HG02798 (cell line): ENCODE measurements around the gene WFDC5.
"Not testable (repeated sequence)": the region's sequence is repeated elsewhere in the genome, so short reads cannot be mapped to it uniquely, and the experiment has no call there.

Source experiments
- ATAC-seq: cut with Tn5 transposase; IDR thresholded peaks from one replicate; pipeline ENCODE4 v1.9.1; 2021; ENCODE audit warnings: mild to moderate bottlenecking; ENCODE audit not compliant: unreplicated experiment, poor library complexity

WFDC5 gene

DNA sequence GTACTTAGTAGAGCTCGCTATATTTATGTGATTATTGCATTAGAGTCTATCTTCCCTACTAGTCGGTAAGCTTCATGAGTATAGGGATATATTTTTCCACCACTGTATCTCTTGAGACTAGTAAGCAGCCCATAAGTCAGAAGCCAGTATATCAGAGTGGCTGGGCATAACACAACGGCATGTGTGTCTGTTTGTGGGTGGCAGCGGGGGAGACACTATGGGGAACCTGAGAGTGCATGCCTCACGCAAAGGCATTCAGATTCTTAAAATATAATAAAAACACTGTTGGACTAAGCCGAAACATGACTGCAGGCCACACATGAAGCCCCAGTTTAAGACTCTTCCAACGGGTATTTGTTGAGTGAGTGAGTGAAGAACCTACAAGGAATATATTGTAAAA lies 22.1 kb downstream of the WFDC5 start:
- no peak for ATAC-seq

DNA sequence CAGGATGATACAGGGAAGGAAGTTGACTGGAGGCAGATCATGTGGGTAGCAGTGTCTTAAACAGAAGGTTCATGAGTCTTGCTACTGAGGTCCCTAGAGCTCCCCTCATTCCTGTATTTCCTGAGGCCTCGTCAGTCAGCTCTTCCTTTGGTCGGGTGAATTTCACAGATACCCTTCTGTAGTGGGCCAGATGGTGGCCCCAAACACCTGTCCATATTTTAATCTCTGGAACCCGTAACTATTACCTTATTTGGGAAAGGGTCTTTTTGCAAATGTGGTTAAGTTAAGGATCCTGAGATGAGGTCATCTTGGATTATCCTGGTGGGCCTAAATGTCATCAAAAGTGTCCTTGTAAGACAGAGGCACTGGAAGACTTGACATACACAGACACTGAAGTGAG lies 23.6 kb downstream of the WFDC5 start:
- ATAC-seq: no peak

DNA sequence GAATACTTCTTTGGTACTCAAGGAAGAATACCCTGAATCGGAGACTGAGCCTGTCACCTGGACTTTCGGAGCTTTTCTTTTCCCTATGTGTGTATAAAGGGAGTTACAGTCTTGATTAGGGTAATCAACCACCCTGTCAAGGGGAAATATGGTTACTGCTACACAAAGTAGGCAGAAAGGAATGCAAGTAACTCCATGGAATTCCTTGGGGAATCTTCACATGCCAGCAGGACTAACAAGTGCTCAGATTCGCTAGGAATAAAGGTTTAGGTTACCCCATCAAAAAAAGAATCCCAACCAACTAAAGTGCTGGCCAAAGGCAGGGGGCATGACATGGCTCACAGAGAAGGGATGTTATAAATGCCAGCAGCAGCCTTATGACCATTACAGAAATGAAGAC lies 24.5 kb downstream of the WFDC5 start:
- ATAC-seq: no peak

DNA sequence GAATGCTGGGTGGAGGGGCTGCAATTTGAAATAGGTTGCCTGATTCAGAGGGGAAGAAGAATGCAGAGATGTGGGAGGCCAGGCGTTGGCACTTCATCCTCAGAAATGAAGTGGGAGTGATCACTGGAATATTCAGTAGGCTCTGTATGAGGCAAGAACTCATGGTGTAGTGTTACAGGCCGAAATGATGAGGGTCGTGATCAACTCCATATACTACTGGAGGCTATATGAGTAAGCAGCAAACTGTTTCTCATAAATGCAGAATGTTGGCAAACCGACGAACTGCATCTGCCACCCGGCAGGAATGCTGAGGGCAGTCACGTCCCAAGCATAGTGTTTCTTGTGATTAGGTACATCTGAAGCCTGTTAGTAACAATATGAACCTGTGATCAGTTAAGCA lies 26.7 kb downstream of the WFDC5 start:
- ATAC-seq: no peak

DNA sequence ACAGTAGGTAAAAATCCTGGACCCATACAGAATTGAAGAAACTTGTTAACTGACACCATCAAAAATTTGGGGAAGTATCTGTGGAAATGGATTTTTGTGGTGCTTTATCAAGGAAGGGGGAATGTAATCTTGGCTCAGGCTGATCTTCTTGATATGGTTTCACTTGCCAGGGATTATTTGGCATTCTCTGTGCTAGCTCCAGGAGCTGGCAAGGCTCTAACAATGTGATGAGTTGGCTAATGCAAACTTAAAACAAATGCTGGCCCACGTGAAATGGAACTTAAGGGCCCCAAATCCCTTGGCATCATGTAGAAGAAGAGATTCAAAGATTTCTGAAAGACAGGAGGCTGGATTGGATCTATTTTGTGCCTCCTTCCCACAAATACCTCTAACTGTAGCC lies 27.2 kb downstream of the WFDC5 start:
- ATAC-seq: no peak

DNA sequence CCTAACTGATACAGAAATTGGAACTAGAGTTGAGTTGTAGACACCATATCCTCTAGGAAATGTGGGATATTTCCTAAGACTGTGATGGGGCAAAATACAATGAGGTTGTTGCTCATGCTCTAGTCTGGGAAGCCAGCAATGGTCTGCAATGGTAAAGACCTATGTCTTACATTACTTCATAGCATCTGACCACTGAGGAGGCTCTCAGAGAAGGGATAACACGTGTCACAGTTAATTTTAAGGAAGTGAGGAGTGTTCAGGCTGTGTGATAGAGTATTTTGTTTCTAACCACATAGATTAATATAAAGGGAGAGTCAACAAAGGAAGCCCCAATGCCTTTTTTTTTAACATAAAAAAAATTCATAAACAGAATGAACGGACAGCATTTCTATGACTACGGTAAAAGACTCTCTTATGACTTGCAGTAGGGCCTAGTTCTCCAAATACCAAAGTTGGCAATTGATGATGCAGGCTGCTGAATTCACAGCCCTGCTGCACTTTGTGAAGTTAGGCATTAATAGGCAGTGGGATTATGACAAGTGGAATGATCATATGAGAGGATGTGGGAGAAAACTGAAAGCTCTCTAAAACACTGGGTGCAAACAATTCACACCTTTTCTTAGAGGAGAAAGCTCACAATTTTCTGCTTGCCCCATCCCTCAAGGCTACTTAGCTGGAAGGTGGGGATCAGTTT lies 27.7 kb downstream of the WFDC5 start:
- ATAC-seq: no peak

DNA sequence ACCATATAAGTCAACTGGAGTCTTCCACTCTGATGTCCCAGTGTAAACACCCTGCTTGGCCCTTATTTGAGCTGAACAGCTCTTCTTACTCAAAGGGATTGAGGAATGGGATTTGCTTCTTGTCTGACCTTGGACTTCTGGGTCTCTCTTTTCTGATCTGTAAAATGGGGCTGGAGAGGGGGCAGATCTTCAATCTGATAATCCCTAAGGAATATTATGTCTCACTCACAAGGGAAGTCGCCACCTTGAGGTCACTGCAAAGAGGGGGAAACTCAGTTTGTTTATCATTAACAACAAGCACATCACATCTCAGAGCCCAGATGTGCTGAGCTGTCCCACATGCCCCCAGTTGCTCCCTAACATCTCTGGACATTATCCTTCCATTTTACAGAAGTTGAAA lies 29.1 kb downstream of the WFDC5 start:
- no peak for ATAC-seq

DNA sequence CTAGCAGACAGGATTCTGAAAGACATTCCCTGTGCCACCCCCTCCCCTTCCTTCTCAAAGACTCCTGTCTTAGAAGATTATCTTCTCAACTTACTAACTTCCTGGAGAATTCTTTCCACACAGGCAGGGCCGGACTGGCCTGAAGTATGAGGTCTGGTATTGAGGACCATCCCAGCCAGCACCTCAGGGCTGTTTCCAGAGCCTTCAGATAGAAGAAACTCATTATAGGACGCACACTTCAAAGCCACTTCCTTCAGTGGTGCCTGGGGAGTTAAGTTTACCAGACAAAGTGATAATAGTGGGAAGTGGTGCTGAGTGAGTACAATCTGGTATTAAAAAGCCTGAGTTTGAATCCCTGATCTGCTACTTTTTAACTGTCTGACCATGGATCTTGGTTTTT lies 29.7 kb downstream of the WFDC5 start:
- ATAC-seq: no peak

DNA sequence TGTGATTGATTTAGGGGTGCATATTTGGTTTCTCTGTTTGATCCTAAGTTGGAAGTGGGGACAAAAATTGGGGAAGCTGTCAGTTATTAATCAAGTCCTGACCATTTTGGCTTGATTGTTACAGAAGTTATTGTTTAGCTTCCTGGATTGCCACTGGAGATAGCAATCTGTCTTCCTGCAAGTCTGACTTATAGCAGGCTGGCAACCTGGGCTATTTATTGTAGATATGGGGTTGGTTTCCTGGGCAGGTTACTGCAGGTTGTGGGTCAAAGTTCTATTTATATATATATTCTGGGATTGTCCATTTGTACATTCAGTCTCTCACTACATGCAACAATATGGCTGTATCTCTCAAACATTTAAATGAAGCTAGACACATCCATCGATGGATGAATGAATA lies 31.8 kb downstream of the WFDC5 start:
- ATAC-seq: no peak

DNA sequence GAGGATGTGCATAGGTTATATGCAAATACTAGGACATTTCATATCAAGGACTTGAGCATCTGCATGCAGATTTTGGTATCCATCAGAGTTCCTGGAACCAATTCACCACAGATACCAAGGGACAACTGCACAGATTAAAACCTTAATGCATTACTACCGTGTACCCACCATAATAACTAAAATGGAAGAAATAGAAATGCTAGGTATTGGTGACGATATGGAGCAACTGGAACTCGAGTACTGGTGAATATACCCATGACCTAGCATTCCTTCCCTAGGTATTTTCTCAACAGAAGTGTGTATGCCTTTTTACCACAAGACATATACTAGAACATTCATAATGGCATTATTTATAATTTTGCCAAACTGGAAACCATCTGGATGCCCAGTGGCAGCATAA lies 32.5 kb downstream of the WFDC5 start:
- no peak for ATAC-seq

DNA sequence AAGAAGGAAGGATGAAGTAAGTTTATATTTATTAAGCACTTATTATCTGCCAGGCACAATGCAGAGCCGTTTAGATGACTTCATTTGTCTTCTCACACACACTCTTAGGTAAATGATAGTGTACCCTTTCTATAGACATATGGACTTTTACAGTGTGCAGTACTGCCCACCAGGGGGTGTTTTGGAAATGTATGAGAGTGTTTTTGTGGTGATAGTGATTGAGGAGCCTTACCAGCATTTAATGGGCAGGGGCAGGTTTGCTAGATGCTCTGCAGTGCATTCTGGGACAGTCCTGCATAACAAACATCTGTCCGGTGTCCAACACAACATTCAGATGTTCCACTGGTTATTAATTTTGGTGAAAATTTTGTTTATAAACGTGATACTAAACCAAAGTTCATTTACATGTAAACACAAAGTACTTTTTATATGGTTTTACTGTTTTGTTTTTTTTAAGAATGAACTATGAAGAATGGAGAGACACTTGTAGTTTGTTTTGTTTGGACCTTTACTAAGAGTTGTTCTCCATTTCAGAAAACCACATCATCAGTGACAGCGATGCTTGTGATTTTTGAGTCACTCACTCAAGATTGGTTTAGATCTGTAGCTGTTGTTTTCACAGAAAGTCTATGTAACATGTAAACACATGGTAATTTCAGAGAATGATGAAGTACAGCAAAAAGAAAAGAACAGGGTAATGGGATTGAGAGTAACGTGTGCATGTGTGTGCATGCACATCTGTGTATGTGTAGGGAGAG lies 33.9 kb downstream of the WFDC5 start:
- ATAC-seq: no peak

DNA sequence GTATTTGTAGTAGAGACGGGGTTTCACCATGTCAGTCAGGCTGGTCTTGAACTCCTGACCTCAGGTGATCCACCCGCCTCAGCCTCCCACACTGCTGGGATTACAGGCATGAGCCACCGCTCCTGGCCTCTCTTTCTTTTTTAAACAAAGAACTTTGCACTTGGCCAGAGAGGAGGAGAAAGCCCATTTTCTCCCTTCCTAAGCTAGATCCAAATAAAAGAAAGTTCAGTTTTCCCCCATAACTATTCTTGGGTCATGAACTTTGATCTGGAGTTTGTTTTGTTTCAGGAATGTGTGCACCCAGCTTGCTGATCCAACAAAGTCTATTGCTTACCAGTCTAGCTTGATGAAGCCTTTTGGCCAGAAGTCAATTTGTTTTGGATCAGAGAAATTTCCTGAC lies 37.4 kb downstream of the WFDC5 start:
- no peak for ATAC-seq

DNA sequence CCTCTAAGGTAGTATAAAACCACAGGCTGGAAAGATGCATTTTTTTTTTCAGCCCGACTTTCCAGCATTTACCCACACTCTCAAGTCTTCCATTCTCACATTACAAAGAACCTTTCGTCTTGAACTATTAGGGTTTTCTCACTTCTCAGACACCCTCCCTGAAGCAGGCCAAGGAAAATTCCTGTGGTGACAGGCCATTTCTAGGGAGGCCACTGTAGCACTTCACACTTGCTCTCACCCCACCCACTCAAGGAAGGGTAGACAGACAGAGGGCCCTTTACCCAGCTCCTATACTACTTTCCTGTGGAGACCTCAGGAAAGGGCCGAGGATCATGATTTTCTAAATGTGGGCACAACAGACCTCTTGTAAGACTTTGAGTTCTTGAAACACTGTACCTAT lies 41.8 kb downstream of the WFDC5 start:
- ATAC-seq: no peak

DNA sequence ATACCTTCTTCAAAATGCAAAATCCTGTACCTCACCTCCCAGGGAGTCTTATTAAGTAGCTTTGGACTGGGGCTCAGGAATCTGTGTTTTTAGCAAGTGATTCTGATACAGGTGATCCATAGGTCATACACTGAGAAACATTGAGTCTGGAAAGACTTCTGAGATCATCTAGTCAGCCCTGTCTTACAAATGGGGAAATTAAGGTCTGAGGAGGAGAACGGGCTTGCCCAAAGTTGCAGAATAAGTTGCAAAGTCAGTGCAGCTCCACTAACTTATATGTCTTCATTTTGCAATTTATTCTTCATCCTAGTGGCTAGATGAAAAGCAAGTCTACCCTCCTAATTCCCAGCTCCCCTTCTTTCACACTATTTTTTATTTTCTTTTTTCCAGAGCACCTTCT lies 42.9 kb downstream of the WFDC5 start:
- no peak for ATAC-seq

DNA sequence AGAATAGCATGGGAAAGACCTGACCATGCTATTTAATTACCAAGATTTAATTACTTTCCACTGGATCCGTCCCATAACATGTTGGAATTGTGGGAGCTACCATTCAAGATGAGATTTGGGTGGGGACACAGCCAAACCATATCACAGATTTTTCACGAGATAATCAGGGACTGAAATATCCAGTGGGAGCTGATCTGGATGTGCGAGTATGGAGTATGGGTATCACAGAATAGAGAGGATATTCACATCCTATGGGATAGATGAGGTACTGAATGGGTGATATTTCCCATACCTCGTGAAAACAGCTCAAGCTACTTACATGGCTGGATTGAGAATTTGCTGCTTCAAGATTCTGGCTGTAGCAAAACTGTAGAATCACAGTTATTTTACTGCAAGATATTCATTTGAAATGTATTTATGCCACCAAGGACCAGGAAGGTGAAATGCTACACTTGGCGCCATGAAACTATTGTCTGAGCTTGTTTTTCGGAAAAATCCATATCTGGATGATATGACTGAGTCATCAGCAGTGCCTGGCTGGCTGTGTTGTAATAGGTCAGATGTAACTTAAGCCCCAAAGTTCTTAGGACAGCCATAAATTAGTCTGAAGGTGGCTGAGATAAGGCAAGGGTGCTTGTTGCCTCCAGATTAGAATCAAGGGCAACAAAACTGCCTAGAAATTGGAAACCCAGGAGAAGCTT lies 43.9 kb downstream of the WFDC5 start:
- ATAC-seq: no peak

DNA sequence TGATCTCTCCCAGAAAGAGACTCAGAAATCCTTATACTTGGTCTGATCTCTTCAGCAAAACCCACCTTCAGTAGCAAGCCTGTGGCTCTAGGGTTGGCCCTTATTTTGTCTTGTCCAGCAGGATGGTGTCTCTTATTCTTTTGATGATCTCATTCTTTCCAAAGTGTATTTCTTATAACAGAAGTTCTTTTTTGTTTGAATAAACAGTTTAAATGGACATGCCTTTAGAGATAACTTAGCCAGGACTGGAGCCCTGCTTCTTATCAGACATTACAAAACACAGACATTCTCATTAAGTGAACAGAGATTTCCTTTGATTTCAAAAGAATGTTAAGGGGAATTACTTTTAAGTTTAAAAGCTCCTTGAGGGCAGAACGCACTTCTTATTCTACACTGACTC lies 45.7 kb downstream of the WFDC5 start:
- ATAC-seq: no peak

DNA sequence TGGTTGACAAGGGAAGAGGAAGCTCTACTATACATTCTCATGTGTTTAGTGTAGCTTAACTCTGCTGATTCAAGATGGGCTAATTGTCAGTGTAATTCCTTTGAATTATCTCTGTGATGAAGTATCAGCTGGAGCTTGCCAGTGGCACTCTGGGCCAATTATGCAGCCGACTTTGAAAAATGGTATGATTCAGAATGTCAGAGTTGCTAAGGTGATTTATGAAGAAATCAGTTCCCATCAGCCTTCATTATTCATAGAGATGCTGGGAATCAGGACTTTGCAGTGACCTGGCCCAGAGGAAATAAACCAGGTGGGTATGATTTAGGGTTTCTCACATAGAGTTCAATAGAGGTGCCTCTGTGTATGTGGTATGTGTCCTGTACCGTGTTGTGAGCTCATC lies 47.4 kb downstream of the WFDC5 start:
- no peak for ATAC-seq

DNA sequence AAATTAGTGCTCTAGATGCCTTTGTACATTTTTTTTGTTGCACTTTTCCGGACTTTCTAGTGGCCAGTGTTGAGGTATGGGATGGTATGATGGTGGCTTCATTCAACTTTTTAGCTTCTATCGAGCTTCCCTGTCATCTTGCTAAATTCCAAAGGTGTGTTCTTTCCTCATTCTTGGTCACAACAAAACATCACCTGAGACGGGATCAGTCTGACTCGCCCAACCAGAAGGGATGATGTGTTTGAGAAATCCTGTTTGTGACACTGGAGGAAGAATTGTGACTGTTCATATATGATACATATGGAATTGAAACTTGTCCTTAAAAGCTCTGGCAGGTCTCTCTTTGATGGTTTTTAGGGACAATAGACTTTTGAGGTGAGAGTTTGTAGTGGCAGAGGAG lies 47.9 kb downstream of the WFDC5 start:
- no peak for ATAC-seq

DNA sequence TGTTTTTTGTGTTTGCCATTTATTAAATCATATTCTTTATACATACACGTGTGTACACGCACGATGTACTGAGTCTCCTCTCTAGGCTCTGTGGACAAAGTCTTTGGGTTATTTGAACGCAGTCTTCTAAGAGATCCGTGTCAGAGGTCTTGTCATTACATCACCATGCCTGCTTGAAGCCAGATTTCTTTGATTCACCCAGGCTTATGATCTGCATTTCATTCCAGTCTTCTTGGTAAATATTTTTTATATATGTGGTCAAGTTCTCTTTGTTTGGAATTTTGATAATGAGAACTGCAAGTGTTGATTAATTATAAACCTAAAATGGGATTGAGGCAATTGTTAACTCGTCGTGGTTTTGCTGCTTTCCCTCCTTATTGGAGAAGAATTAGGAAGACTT lies 48.6 kb downstream of the WFDC5 start:
- ATAC-seq: no peak

DNA sequence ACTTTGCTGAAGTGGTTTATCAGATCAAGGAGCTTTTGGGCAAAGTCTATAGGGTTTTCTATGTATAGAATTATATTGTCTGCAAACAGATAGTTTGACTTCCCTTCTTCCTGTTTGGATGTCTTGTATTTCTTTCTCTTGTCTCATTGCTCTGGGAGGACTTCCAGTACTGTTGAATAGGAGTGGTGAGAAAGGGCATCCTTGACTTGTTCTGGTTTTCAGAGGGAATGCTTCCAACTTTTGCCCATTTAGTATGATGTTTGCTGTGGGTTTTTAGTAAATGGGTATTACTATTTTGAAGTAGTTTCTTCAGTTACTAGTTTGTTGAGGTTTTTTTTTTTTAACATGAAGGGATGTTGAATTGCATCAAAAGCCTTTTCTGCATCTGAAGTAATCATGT lies 50.2 kb downstream of the WFDC5 start:
- no peak for ATAC-seq

DNA sequence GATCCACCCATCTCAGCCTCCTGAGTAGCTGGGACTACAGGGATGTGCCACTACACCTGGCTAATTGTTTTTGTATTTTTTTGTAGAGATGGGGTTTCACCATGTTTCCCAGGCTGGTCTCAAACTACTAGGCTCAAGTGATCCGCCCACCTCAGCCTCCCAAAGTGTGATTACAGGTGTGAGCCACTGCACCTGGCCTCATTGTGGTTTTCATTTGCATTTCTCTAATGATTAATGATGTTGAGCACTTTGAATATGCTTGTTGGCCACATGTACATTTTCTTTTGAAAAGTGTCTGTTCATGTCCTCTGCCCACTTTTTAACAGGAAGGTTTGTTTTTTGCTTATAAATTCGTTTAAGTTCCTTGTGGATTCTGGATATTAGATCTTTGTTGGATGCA lies 51.9 kb downstream of the WFDC5 start:
- ATAC-seq: not testable (repeated sequence)

DNA sequence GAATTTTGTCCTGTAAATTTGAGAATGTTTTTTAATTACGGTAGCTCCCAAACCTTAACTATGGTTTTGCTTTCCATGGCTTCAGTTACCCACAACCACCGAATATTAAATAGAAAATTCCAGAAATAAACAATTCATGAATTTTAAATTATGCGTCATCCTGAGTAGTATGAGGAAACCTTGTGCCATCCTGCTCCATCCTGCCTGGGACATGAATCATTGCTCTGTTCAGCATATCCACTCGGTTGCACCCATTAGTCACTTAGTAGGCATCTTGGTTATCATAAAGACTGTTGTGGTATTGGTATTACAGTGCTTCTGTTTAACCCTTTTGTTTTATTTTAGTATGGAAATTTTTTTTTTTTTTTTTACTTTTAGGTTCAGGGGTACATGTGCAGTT lies 53.7 kb downstream of the WFDC5 start:
- no peak for ATAC-seq
